Colonic mucosa (tissue), 4 donors: ENCODE results near the gene DNM3. TPM values are rescaled to one million over a fixed set of nuclear protein-coding genes. Genes with fewer than 3 reads are reported as not detected.

Source experiments
- DNase-seq: peaks from one replicate; pipeline ENCODE4 v3.0.0-alpha.2; 2020
- H3K27ac ChIP-seq: fragments of 200-600 bp; one replicate; pipeline ENCODE4 v1.8.0; 2021
- H3K27me3 ChIP-seq: fragments of 200-600 bp; one replicate; pipeline ENCODE4 v1.8.0; 2021
- H3K36me3 ChIP-seq: fragments of 200-600 bp; one replicate; pipeline ENCODE4 v1.8.0; 2021
- H3K4me1 ChIP-seq: fragments of 200-600 bp; one replicate; pipeline ENCODE4 v1.8.0; 2021; ENCODE audit warnings: mild to moderate bottlenecking
- H3K4me3 ChIP-seq: fragments of 200-600 bp; one replicate; pipeline ENCODE4 v1.8.0; 2021
- H3K9ac ChIP-seq, 2 donors: one replicate each; pipeline ENCODE4 v1.7.0; 2013; ENCODE audit warnings: control low read depth in 2 of 2, low read depth in 2 of 2, low read length in 2 of 2
- H3K9me3 ChIP-seq: fragments of 200-600 bp; one replicate; pipeline ENCODE4 v1.8.0; 2021
- intact Hi-C: fragments of 100-400 bp; cut with DNase I; formaldehyde crosslinking; loops from one replicate; pipeline ENCODE4 v1.14.1; 2022
- total RNA-seq, 2 donors: library from RNA; stranded (reverse); fragmentation: NEBNext Ultra II Directional in 1 of 2; extraction: Animal tissue kit (Norgen Biotek cat#: 25700) in 1 of 2; gene quantifications; one replicate each; pipeline ENCODE4 v1.2.1, GENCODE V29; 2021
- TF ChIP-seq, protein P1 (sequence below): fragments of 200-600 bp; IDR thresholded peaks from one replicate; pipeline ENCODE4 v1.8.0; 2022; ENCODE audit warnings: antibody characterized with exemption, mild to moderate bottlenecking
- donor health status: healthy.
- donor health status: DM: no; HTN: no; CAD: no.
- donor health status: DM: no; HTN: no; CAD: no.

DNM3 gene
- total RNA-seq, 2 donors from 2014 or later, result 1.7 to 2.6 TPM

DNA sequence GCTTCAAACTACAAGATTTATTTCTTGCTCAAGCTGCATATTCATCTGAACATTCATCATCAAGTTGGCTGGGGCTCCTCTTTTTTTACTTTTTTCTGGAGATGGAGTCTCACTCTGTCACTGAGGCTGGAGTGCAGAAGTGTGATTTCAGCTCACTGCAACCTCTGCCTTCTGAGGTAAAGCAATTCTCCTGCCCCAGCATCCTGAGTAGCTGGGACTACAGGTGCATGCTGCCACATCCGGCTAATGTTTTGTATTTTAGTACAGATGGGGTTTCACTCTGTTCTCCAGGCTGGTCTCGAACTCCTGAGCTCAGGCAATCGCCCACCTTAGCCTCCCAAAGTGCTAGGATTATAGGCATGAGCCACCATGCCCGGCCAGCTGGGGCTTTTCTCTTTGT lies 490.9 kb downstream of the DNM3 start:
- Histone ChIP-seq H3K27me3 (no peaks in the 10 kb centered on the region), H3K36me3 (no peaks in the 10 kb centered on the region), H3K4me1 (no peaks in the 10 kb centered on the region), H3K4me3 (no peak overlapping the region), H3K9me3 (no peaks in the 10 kb centered on the region), H3K27ac (no peak overlapping the region), H3K9ac (no peak overlapping the region)
- intact Hi-C loops, result no loop called here
- TF ChIP-seq, protein P1, sequence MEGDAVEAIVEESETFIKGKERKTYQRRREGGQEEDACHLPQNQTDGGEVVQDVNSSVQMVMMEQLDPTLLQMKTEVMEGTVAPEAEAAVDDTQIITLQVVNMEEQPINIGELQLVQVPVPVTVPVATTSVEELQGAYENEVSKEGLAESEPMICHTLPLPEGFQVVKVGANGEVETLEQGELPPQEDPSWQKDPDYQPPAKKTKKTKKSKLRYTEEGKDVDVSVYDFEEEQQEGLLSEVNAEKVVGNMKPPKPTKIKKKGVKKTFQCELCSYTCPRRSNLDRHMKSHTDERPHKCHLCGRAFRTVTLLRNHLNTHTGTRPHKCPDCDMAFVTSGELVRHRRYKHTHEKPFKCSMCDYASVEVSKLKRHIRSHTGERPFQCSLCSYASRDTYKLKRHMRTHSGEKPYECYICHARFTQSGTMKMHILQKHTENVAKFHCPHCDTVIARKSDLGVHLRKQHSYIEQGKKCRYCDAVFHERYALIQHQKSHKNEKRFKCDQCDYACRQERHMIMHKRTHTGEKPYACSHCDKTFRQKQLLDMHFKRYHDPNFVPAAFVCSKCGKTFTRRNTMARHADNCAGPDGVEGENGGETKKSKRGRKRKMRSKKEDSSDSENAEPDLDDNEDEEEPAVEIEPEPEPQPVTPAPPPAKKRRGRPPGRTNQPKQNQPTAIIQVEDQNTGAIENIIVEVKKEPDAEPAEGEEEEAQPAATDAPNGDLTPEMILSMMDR, result no peak
- DNase-seq, result no peak

DNA sequence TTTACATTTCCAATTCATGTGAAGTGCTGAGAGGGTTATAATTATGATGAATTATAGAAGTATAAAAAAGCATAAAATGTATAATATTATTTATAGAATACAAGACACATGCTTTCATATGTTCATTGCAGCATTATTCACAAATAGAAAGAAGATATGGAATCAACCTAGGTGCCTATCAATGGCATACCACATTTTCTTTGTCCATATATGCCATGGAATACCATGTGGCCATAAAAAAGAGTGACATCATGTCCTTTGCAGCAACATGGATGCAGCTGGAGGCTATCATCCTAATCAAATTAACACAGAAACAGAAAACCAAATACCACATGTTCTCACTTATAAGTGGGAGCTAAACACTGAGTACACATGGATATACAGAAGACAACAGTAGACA lies 494.1 kb downstream of the DNM3 start:
- Histone ChIP-seq H3K4me3 (no peak overlapping the region), H3K27ac (no peak overlapping the region), H3K36me3 (no peaks in the 10 kb centered on the region), H3K9me3 (no peaks in the 10 kb centered on the region), H3K4me1 (no peaks in the 10 kb centered on the region), H3K27me3 (no peaks in the 10 kb centered on the region), H3K9ac (no peak overlapping the region)
- no peak for DNase-seq
- intact Hi-C loops, result no loop called here
- TF ChIP-seq, protein P1, result no peak

DNA sequence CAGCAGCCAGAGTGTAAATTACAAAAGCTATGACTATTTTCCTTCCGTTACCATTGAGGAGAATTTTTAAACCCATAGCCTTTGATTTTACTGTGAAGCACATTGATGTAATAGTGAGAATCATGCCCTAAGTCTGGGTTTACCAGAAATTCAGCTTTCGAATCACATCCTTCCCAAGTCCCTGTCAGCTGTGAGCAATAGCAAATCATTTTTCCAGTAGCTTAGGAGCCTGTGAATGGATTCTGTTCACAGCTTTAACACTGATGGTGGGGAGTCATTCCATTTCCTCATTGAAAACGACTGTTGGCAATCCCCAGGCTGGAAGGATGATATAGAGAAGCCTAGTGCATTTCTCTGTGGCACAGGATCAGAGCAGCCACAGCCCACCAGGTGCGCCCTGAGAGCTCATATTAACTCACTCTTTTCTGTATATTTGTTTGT lies 497.0 kb downstream of the DNM3 start:
- Histone ChIP-seq H3K27me3 (no peaks in the 10 kb centered on the region), H3K36me3 (no peaks in the 10 kb centered on the region), H3K9me3 (no peaks in the 10 kb centered on the region), H3K4me1 (no peaks in the 10 kb centered on the region), H3K9ac (no peak overlapping the region), H3K4me3 (no peak overlapping the region), H3K27ac (no peak overlapping the region)
- DNase-seq, result no peak
- TF ChIP-seq, protein P1, result no peak
- intact Hi-C loops, result no loop called here

DNA sequence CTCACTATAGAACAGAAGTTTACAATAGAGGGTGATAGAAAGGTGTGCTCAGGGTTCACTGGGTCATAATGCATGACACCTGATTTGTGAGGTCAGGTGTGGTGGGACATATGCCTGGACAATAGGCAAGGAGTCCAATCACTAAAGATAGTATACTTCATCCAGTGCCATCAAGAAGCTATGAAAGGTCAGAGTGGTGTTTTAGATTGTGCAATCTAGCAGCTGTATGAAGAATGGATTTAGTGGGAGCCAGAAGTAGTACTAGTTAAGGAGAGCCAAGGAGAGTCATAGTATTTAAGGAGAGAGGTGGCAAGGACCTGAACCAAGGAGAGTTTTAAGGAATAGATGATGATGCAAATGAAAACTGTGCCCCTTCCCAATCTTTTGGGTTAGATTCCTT lies 498.5 kb downstream of the DNM3 start:
- intact Hi-C loops, result no loop called here
- no peak for DNase-seq
- H3K27me3 ChIP-seq, result no peaks in the 10 kb centered on the region
- no peaks in the 10 kb centered on the region for H3K4me1 ChIP-seq
- H3K9ac ChIP-seq, result no peak overlapping the region
- no peak overlapping the region for H3K27ac ChIP-seq
- TF ChIP-seq, protein P1, result no peak
- no peaks in the 10 kb centered on the region for H3K9me3 ChIP-seq
- H3K4me3 ChIP-seq, result no peak overlapping the region
- H3K36me3 ChIP-seq, result no peaks in the 10 kb centered on the region

DNA sequence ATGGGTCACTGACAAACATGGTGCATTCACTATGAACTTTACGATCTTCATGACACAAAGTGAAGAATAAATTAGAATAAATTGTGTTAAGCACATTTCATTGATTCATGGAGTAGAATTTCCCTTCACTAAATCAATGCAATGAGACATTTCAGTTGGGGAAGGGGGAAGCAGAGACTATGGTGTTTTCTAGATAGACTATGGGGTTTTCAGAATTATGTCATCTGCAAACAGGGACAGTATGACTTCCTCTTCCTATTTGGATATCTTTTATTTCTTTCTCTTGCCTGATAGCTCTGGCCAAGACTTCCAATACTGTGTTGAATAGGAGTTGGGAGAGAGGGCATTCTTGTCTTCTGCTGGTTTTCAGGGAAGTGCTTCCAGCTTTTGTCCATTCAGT lies 499.2 kb downstream of the DNM3 start:
- DNase-seq, result no peak
- intact Hi-C loops, result no loop called here
- Histone ChIP-seq H3K4me3 (no peak overlapping the region), H3K36me3 (no peaks in the 10 kb centered on the region), H3K9me3 (no peaks in the 10 kb centered on the region), H3K27ac (no peak overlapping the region), H3K27me3 (no peaks in the 10 kb centered on the region), H3K4me1 (no peaks in the 10 kb centered on the region), H3K9ac (no peak overlapping the region)
- TF ChIP-seq, protein P1, result no peak

DNA sequence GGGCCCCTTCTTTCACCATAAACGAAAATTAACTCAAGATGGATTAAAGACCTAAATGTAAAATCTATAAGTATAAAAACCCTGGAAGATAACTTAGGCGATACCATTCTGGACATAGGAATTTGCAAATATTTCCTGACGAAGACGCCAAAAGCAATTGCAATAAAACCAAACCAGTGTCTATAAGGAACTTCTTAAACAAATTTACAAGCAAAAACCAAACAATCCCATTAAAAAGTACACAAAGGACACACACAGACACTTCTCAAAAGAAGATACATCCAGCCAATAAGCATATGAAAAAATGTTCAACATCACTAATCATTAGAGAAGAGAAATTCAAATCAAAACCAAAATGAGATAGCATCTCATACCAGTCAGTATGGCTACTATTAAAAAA lies 500.4 kb downstream of the DNM3 start:
- TF ChIP-seq, protein P1, result no peak
- intact Hi-C loops, result no loop called here
- no peaks in the 10 kb centered on the region for H3K36me3 ChIP-seq
- no peak for DNase-seq
- H3K27ac ChIP-seq, result no peak overlapping the region
- no peaks in the 10 kb centered on the region for H3K27me3 ChIP-seq
- H3K9ac ChIP-seq, result no peak overlapping the region
- no peaks in the 10 kb centered on the region for H3K4me1 ChIP-seq
- H3K9me3 ChIP-seq, result no peaks in the 10 kb centered on the region
- no peak overlapping the region for H3K4me3 ChIP-seq
